Neural cell (in vitro differentiated cells): Measurements from ENCODE around the gene TACO1. TPM values are rescaled to one million over a fixed set of nuclear protein-coding genes. Genes with fewer than 3 reads are reported as not detected.

ENCODE experiments used
- H2AFZ ChIP-seq: fragments of 200-600, 300-800 bp; sonication (generic), shearing (Covaris generic); 2 replicates; pipeline ENCODE4 v1.6.0; 2014; ENCODE audit warnings: low read depth, mild to moderate bottlenecking, antibody characterized with exemption, low read length, moderate library complexity
- H3F3A ChIP-seq: fragments of 200-600 bp; shearing (Covaris generic); 2 replicates; pipeline ENCODE4 v1.6.1; 2016; ENCODE audit warnings: mild to moderate bottlenecking, moderate library complexity, mixed read lengths, antibody characterized with exemption, low read length; ENCODE audit not compliant: insufficient read depth, poor library complexity, severe bottlenecking
- H3K27ac ChIP-seq: fragments of 200-600, 300-800 bp; sonication (generic), shearing (Covaris generic); 2 replicates; pipeline ENCODE4 v1.5.1; 2014; ENCODE audit warnings: mild to moderate bottlenecking, low read length, moderate library complexity
- H3K27me3 ChIP-seq: fragments of 300-800, 200-600 bp; sonication (generic), shearing (Covaris generic); 2 replicates; pipeline ENCODE4 v1.6.0; 2014; ENCODE audit warnings: mild to moderate bottlenecking, low read depth, low read length, moderate library complexity; ENCODE audit not compliant: insufficient read depth
- H3K36me3 ChIP-seq: fragments of 300-800, 200-600 bp; sonication (generic), shearing (Covaris generic); 2 replicates; pipeline ENCODE4 v1.5.1; 2014; ENCODE audit warnings: mild to moderate bottlenecking, antibody characterized with exemption, low read length, moderate library complexity; ENCODE audit not compliant: insufficient read depth
- H3K4me2 ChIP-seq: fragments of 300-800, 200-600 bp; sonication (generic), shearing (Covaris generic); 2 replicates; pipeline ENCODE4 v1.6.0; 2014; ENCODE audit warnings: mild to moderate bottlenecking, low read length
- H3K4me3 ChIP-seq: fragments of 300-800, 200-600 bp; sonication (generic), shearing (Covaris generic); 2 replicates; pipeline ENCODE4 v1.5.1; 2014; ENCODE audit warnings: mild to moderate bottlenecking, low read length, moderate library complexity
- H3K79me2 ChIP-seq: fragments of 200-600 bp; shearing (Covaris generic); replicated peaks from 2 replicates; pipeline ENCODE4 v1.6.0; 2014; ENCODE audit warnings: mild to moderate bottlenecking, low read length, moderate library complexity; ENCODE audit not compliant: insufficient read depth
- H3K9ac ChIP-seq: fragments of 300-800, 200-600 bp; sonication (generic), shearing (Covaris generic); 2 replicates; pipeline ENCODE4 v1.6.1; 2016; ENCODE audit warnings: mild to moderate bottlenecking, low read length, mixed read lengths
- H3K9me2 ChIP-seq: fragments of 200-600 bp; shearing (Covaris generic); 2 replicates; pipeline ENCODE4 v1.6.1; 2016; ENCODE audit warnings: mild to moderate bottlenecking, low read length, mixed read lengths; ENCODE audit not compliant: insufficient read depth
- H3K9me3 ChIP-seq: fragments of 200-600, 300-800 bp; sonication (generic), shearing (Covaris generic); 2 replicates; pipeline ENCODE4 v1.6.1; 2016; ENCODE audit warnings: mild to moderate bottlenecking, mixed run types, low read length, moderate library complexity, mixed read lengths
- H4K20me1 ChIP-seq: fragments of 200-600 bp; shearing (Covaris generic); 2 replicates; pipeline ENCODE4 v1.6.1; 2016; ENCODE audit warnings: mild to moderate bottlenecking, mixed run types; ENCODE audit not compliant: insufficient read depth
- EP300 ChIP-seq: fragments of 450-650 bp; conservative IDR thresholded peaks from 2 replicates; pipeline ENCODE4 v1.6.1; 2014; ENCODE audit warnings: antibody characterized with exemption, mild to moderate bottlenecking, moderate library complexity; ENCODE audit not compliant: poor library complexity, severe bottlenecking
- EZH2 ChIP-seq: fragments of 200-600, 300-800 bp; shearing (Covaris generic), sonication (generic); IDR thresholded peaks from 2 replicates; pipeline ENCODE4 v1.6.1; 2014; ENCODE audit warnings: antibody characterized with exemption, low read length, borderline replicate concordance, mild to moderate bottlenecking; ENCODE audit not compliant: insufficient read depth, poor library complexity, severe bottlenecking
- MXI1 ChIP-seq: fragments of 450-650 bp; conservative IDR thresholded peaks from 2 replicates; pipeline ENCODE4 v1.6.1; 2014; ENCODE audit warnings: antibody characterized with exemption, mild to moderate bottlenecking; ENCODE audit not compliant: poor library complexity, severe bottlenecking
- POLR2AphosphoS5 ChIP-seq: IDR thresholded peaks from 2 replicates; pipeline ENCODE4 v1.6.1; 2012
- RAD21 ChIP-seq: fragments of 450-650 bp; conservative IDR thresholded peaks from 2 replicates; pipeline ENCODE4 v1.6.1; 2014; ENCODE audit warnings: antibody characterized with exemption, mild to moderate bottlenecking, moderate library complexity
- SMC3 ChIP-seq: fragments of 450-650 bp; conservative IDR thresholded peaks from 2 replicates; pipeline ENCODE4 v1.6.1; 2014; ENCODE audit warnings: antibody characterized with exemption, mild to moderate bottlenecking, moderate library complexity; ENCODE audit not compliant: poor library complexity
- TAF1 ChIP-seq: IDR thresholded peaks from 2 replicates; pipeline ENCODE4 v1.6.1; 2012; ENCODE audit warnings: low read depth
- polyA plus RNA-seq: library from polyadenylated mRNA; depleted of rRNA; stranded (reverse); fragments of >200 nt; gene quantifications from 2 replicates; pipeline ENCODE4 v1.2.3, GENCODE V29; 2014
- TF ChIP-seq, protein P1 (sequence below): fragments of 450-650 bp; IDR thresholded peaks from 2 replicates; pipeline ENCODE4 v1.5.1; 2014; ENCODE audit warnings: antibody characterized with exemption, mild to moderate bottlenecking, moderate library complexity; ENCODE audit not compliant: poor library complexity, severe bottlenecking
- TF ChIP-seq, protein P2 (sequence below): IDR thresholded peaks from 2 replicates; pipeline ENCODE4 v1.6.1; 2012; ENCODE audit warnings: borderline replicate concordance

The TACO1 gene
- polyA plus RNA-seq, 1 donor from 2014 or later = 16.2 TPM

- Histone ChIP-seq H3F3A (no peaks in the 10 kb centered on the region), H3K36me3 (no peaks in the 10 kb centered on the region), H3K9me3 (no peaks in the 10 kb centered on the region), H3K9me2 (no peaks in the 10 kb centered on the region), H3K4me3 (no peak overlapping the region), H2AFZ (no peak overlapping the region), H3K27me3 (no peaks in the 10 kb centered on the region), H3K9ac (no peak overlapping the region), H3K79me2 (peaks cover 46% of the 10 kb centered on the region), H3K4me2 (no peak overlapping the region), H3K27ac (no peak overlapping the region), H4K20me1 (no peaks in the 10 kb centered on the region)
- TF ChIP-seq SMC3 (no peak), MXI1 (no peak), TAF1 (no peak), POLR2AphosphoS5 (no peak)
- TF ChIP-seq, protein P1, sequence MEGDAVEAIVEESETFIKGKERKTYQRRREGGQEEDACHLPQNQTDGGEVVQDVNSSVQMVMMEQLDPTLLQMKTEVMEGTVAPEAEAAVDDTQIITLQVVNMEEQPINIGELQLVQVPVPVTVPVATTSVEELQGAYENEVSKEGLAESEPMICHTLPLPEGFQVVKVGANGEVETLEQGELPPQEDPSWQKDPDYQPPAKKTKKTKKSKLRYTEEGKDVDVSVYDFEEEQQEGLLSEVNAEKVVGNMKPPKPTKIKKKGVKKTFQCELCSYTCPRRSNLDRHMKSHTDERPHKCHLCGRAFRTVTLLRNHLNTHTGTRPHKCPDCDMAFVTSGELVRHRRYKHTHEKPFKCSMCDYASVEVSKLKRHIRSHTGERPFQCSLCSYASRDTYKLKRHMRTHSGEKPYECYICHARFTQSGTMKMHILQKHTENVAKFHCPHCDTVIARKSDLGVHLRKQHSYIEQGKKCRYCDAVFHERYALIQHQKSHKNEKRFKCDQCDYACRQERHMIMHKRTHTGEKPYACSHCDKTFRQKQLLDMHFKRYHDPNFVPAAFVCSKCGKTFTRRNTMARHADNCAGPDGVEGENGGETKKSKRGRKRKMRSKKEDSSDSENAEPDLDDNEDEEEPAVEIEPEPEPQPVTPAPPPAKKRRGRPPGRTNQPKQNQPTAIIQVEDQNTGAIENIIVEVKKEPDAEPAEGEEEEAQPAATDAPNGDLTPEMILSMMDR = no peak
Measured at GRCh38 chr17:63629627-63630026, 28.9 kb downstream of the TACO1 start.

- peaks cover 32% of the 10 kb centered on the region for H3K79me2 ChIP-seq
- TF ChIP-seq RAD21 (no peak), POLR2AphosphoS5 (no peak), EP300 (no peak), EZH2 (no peak), SMC3 (no peak), TAF1 (no peak), MXI1 (no peak)
- TF ChIP-seq, protein P2, sequence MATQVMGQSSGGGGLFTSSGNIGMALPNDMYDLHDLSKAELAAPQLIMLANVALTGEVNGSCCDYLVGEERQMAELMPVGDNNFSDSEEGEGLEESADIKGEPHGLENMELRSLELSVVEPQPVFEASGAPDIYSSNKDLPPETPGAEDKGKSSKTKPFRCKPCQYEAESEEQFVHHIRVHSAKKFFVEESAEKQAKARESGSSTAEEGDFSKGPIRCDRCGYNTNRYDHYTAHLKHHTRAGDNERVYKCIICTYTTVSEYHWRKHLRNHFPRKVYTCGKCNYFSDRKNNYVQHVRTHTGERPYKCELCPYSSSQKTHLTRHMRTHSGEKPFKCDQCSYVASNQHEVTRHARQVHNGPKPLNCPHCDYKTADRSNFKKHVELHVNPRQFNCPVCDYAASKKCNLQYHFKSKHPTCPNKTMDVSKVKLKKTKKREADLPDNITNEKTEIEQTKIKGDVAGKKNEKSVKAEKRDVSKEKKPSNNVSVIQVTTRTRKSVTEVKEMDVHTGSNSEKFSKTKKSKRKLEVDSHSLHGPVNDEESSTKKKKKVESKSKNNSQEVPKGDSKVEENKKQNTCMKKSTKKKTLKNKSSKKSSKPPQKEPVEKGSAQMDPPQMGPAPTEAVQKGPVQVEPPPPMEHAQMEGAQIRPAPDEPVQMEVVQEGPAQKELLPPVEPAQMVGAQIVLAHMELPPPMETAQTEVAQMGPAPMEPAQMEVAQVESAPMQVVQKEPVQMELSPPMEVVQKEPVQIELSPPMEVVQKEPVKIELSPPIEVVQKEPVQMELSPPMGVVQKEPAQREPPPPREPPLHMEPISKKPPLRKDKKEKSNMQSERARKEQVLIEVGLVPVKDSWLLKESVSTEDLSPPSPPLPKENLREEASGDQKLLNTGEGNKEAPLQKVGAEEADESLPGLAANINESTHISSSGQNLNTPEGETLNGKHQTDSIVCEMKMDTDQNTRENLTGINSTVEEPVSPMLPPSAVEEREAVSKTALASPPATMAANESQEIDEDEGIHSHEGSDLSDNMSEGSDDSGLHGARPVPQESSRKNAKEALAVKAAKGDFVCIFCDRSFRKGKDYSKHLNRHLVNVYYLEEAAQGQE = no peak
- TF ChIP-seq, protein P1 = no peak
- no peak overlapping the region for H3K27ac ChIP-seq
Measured at GRCh38 chr17:63631062-63631461, 30.4 kb downstream of the TACO1 start.

More at GRCh38 chr17:63631062-63631461, 30.4 kb downstream of the TACO1 start:
- no peak overlapping the region for H3K4me2 ChIP-seq
- no peaks in the 10 kb centered on the region for H3K27me3 ChIP-seq
- no peaks in the 10 kb centered on the region for H3K9me3 ChIP-seq
- H3F3A ChIP-seq = no peaks in the 10 kb centered on the region
- H4K20me1 ChIP-seq = no peaks in the 10 kb centered on the region
- H2AFZ ChIP-seq = no peak overlapping the region
- H3K36me3 ChIP-seq = no peaks in the 10 kb centered on the region
- H3K4me3 ChIP-seq = no peak overlapping the region
- no peak overlapping the region for H3K9ac ChIP-seq
- H3K9me2 ChIP-seq = no peaks in the 10 kb centered on the region
